Adrenal gland (tissue), 5 donors: ENCODE measurements around the gene MET.

ENCODE experiments used
- CTCF ChIP-seq, 6 experiments: fragments of 450-650 bp in 4 of 6; fragments of 200-600 bp in 2 of 6; sonication (generic) in 1 of 6; IDR thresholded peaks; 1 replicate in 5 of 6; 2 replicates in 1 of 6; pipeline versions ENCODE4 v1.5.1 to v1.8.0; 2016 to 2021; ENCODE audit warnings: antibody characterized with exemption in 6 of 6, mild to moderate bottlenecking in 2 of 6, moderate library complexity in 1 of 6
- POLR2A ChIP-seq, 2 donors: fragments of 450-650 bp; IDR thresholded peaks; one replicate each; pipeline ENCODE4 v1.6.1; 2017; ENCODE audit warnings: antibody characterized with exemption in 2 of 2, mild to moderate bottlenecking in 2 of 2, moderate library complexity in 1 of 2
- donor health status: DM: no; HTN: no; CAD: no.

- no peak for TF ChIP-seq CTCF (IDR thresholded peaks at IDR 0.05)
- no peak for TF ChIP-seq POLR2A (IDR thresholded peaks at IDR 0.05)
Observed at GRCh38 chr7:116633131-116633988, 38.6 kb upstream of the MET start.
